ENCODE results near the gene EFNA5. TPM values are rescaled to one million over a fixed set of nuclear protein-coding genes. Genes with fewer than 3 reads are reported as not detected.
A peak's percentile ranks its signal among the peaks of the same experiment; 100 is the strongest.

Gene EFNA5
- polyA plus RNA-seq, 1 donor (not counting 4 experiments of a cell fraction or from before 2014, with no cell fraction given): 4.8 TPM

- Histone ChIP-seq H3K79me2 (ENCODE audit: control insufficient read depth, insufficient read depth, low read length) (peaks cover 28% of the 10 kb centered on the region), H3K27ac (ENCODE audit: control insufficient read depth, insufficient read depth, low read length) (no peak overlapping the region), H3K36me3 (ENCODE audit: control insufficient read depth in 2 of 2, extremely low read depth in 1 of 2, insufficient read depth in 2 of 2, low read length in 2 of 2) (no peaks in the 10 kb centered on the region), H3K4me1 (ENCODE audit: control insufficient read depth, extremely low read depth, insufficient read depth, low read length) (peaks cover 54% of the 10 kb centered on the region), H4K20me1 (ENCODE audit: control insufficient read depth, extremely low read depth, insufficient read depth, low read length) (no peaks in the 10 kb centered on the region), H3K9me1 (ENCODE audit: control insufficient read depth, extremely low read depth, insufficient read depth, low read length) (no peaks in the 10 kb centered on the region), H3K27me3 (ENCODE audit: control insufficient read depth, extremely low read depth, insufficient read depth, low read length) (no peaks in the 10 kb centered on the region), H3K4me3 (ENCODE audit: control insufficient read depth in 2 of 3, extremely low read depth in 1 of 3, insufficient read depth in 2 of 3, low read depth in 1 of 3, low read length in 3 of 3) (no peak overlapping the region), H3K9me3 (ENCODE audit: control insufficient read depth, low read depth, low read length) (no peaks in the 10 kb centered on the region), H3K4me2 (ENCODE audit: control insufficient read depth, extremely low read depth, insufficient read depth, low read depth, low read length) (no peak overlapping the region), H2AFZ (ENCODE audit: control insufficient read depth, low read length) (no peak overlapping the region), H3K9ac (ENCODE audit: control insufficient read depth, extremely low read depth, insufficient read depth, low read length) (no peak overlapping the region)
- DNase-seq (ENCODE audit: low read depth, low spot score): no peak
- no peak for FAIRE-seq
- dilution Hi-C loops (cut with MboI; ENCODE audit: extremely low pct_ligation_motif_present, low sequenced_read_pairs): no loop called here
- no peak for TF ChIP-seq EZH2 (IDR thresholded peaks at IDR 0.05; ENCODE audit: low read length)
- TF ChIP-seq, protein P1, sequence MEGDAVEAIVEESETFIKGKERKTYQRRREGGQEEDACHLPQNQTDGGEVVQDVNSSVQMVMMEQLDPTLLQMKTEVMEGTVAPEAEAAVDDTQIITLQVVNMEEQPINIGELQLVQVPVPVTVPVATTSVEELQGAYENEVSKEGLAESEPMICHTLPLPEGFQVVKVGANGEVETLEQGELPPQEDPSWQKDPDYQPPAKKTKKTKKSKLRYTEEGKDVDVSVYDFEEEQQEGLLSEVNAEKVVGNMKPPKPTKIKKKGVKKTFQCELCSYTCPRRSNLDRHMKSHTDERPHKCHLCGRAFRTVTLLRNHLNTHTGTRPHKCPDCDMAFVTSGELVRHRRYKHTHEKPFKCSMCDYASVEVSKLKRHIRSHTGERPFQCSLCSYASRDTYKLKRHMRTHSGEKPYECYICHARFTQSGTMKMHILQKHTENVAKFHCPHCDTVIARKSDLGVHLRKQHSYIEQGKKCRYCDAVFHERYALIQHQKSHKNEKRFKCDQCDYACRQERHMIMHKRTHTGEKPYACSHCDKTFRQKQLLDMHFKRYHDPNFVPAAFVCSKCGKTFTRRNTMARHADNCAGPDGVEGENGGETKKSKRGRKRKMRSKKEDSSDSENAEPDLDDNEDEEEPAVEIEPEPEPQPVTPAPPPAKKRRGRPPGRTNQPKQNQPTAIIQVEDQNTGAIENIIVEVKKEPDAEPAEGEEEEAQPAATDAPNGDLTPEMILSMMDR (optimal IDR thresholded peaks at IDR 0.05 in 1 of 3, IDR thresholded peaks at IDR 0.05 in 1 of 3, conservative IDR thresholded peaks at IDR 0.05 in 1 of 3; ENCODE audit: extremely low read depth in 1 of 3, insufficient read depth in 2 of 3, low read length in 3 of 3): no peak
These were observed 96.5 kb downstream of the EFNA5 start for GRCh38 chr5:107574287-107574686.

DNA sequence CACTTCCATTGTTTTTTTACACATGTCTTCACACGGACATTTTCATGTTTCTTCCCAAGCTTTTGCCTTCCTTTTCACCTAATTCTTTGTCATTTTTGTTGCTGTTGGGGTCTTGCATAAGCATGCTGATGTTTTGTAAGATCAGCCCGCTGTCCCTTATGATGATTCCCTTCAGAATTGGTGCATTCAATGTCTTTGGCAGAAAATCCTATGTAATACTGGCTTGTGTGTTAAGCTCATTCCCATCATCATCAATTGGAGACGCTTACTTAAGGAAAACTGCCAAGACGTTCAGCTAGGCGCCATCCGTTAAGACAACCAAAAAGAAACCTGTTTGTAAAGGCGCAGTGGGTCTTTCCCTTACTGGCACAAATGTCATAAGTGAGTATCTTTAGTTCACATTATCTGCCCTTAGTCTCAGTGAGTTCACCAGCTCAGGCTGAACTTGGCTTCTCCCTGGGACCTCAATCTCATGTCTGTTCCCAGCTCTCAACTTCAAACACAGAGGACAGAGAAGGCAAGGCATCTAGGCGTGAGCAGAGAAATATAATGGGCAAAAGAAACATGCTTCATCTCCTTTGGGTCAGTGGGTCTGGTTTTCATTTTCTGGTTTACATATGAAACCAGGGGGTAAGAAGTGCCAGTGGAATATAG is 97.9 kb downstream of the EFNA5 start:
- peaks cover 24% of the 10 kb centered on the region for H3K79me2 ChIP-seq (ENCODE audit: control insufficient read depth, insufficient read depth, low read length)
- peaks cover 52% of the 10 kb centered on the region for H3K4me1 ChIP-seq (ENCODE audit: control insufficient read depth, extremely low read depth, insufficient read depth, low read length)
- no peak for TF ChIP-seq EZH2 (IDR thresholded peaks at IDR 0.05; ENCODE audit: low read length)
- TF ChIP-seq, protein P1 (optimal IDR thresholded peaks at IDR 0.05 in 1 of 3, IDR thresholded peaks at IDR 0.05 in 1 of 3, conservative IDR thresholded peaks at IDR 0.05 in 1 of 3; ENCODE audit: extremely low read depth in 1 of 3, insufficient read depth in 2 of 3, low read length in 3 of 3): no peak
- no peak overlapping the region for H3K9ac ChIP-seq (ENCODE audit: control insufficient read depth, extremely low read depth, insufficient read depth, low read length)
- H3K9me1 ChIP-seq (ENCODE audit: control insufficient read depth, extremely low read depth, insufficient read depth, low read length): no peaks in the 10 kb centered on the region
- no peak overlapping the region for H2AFZ ChIP-seq (ENCODE audit: control insufficient read depth, low read length)
- H3K27ac ChIP-seq (ENCODE audit: control insufficient read depth, insufficient read depth, low read length): no peak overlapping the region
- DNase-seq (ENCODE audit: low read depth, low spot score) (no peak), FAIRE-seq (no peak)
- H3K27me3 ChIP-seq (ENCODE audit: control insufficient read depth, extremely low read depth, insufficient read depth, low read length): no peaks in the 10 kb centered on the region
- H3K36me3 ChIP-seq (ENCODE audit: control insufficient read depth in 2 of 2, extremely low read depth in 1 of 2, insufficient read depth in 2 of 2, low read length in 2 of 2): no peaks in the 10 kb centered on the region
- dilution Hi-C loops (cut with MboI; ENCODE audit: extremely low pct_ligation_motif_present, low sequenced_read_pairs): no loop called here
- peak overlapping the region; percentile 81 for H3K4me2 ChIP-seq (ENCODE audit: control insufficient read depth, extremely low read depth, insufficient read depth, low read depth, low read length)
- no peaks in the 10 kb centered on the region for H3K9me3 ChIP-seq (ENCODE audit: control insufficient read depth, low read depth, low read length)
- no peak overlapping the region for H3K4me3 ChIP-seq (ENCODE audit: control insufficient read depth in 2 of 3, extremely low read depth in 1 of 3, insufficient read depth in 2 of 3, low read depth in 1 of 3, low read length in 3 of 3)
- H4K20me1 ChIP-seq (ENCODE audit: control insufficient read depth, extremely low read depth, insufficient read depth, low read length): no peaks in the 10 kb centered on the region

Data from keratinocyte (primary cell).